GM12892 (cell line): ENCODE results near the gene LAMA4. TPM values are rescaled to one million over a fixed set of nuclear protein-coding genes. Genes with fewer than 3 reads are reported as not detected.

Experiments used
- DNase-seq: peaks from one replicate; pipeline ENCODE4 v3.0.0; 2011; ENCODE audit not compliant: insufficient read length
- FAIRE-seq: peaks from 2 replicates; lab custom pipeline; 2011; peaks lifted over from hg19 to GRCh38; lab: Jason Lieb, UNC
- POLR2A ChIP-seq: IDR thresholded peaks from 2 replicates; pipeline ENCODE4 v1.6.1; 2011; ENCODE audit warnings: low read depth, low read length, control low read depth
- POLR2AphosphoS5 ChIP-seq: IDR thresholded peaks from 2 replicates; pipeline ENCODE4 v1.6.1; 2011; ENCODE audit warnings: low read depth, low read length, control low read depth
- TAF1 ChIP-seq: IDR thresholded peaks from 2 replicates; pipeline ENCODE4 v1.6.1; 2011; ENCODE audit warnings: low read depth, mild to moderate bottlenecking, control low read depth, low read length, borderline replicate concordance
- polyA plus RNA-seq: library from polyadenylated mRNA; unstranded; fragments of >200 nt; gene quantifications from one replicate; pipeline ENCODE4 v1.2.1, GENCODE V29; 2012; ENCODE audit warnings: missing spikeins, inconsistent platforms; ENCODE audit not compliant: missing spikeins

The LAMA4 gene
- not detected for polyA plus RNA-seq

- no peak for DNase-seq
Observed at GRCh38 chr6:112253841-112254816, at the start of gene LAMA4. Gene LAMA4 (minus strand): TSS chr6:112254567. CDS start chr6:112254150, 417 bp downstream.

GRCh38 chr6:112302142-112302705 lies 47.9 kb upstream of the LAMA4 start:
- TF ChIP-seq TAF1 (no peak), POLR2AphosphoS5 (no peak)
- no peak for FAIRE-seq
- DNase-seq, result no peak

More at GRCh38 chr6:112253841-112254816, at the start of gene LAMA4:
- no peak for FAIRE-seq
- TF ChIP-seq TAF1 (no peak), POLR2A (no peak), POLR2AphosphoS5 (no peak)

- FAIRE-seq (no peak), DNase-seq (no peak)
- TF ChIP-seq TAF1 (no peak), POLR2A (no peak), POLR2AphosphoS5 (no peak)
Observed at GRCh38 chr6:112300896-112301295, 46.5 kb upstream of the LAMA4 start.

GRCh38 chr6:112298816-112299281 lies 44.5 kb upstream of the LAMA4 start:
- DNase-seq (no peak), FAIRE-seq (no peak)
- TF ChIP-seq POLR2A (no peak), TAF1 (no peak), POLR2AphosphoS5 (no peak)

- FAIRE-seq (no peak), DNase-seq (no peak)
- TF ChIP-seq TAF1, result no peak
- no peak for TF ChIP-seq POLR2A
- no peak for TF ChIP-seq POLR2AphosphoS5
Observed at GRCh38 chr6:112298021-112298745, 43.8 kb upstream of the LAMA4 start.

GRCh38 chr6:112296694-112297093 lies 42.3 kb upstream of the LAMA4 start:
- no peak for TF ChIP-seq TAF1
- no peak for TF ChIP-seq POLR2A
- TF ChIP-seq POLR2AphosphoS5, result no peak
- DNase-seq (no peak), FAIRE-seq (no peak)

GRCh38 chr6:112296122-112296521 lies 41.8 kb upstream of the LAMA4 start:
- no peak for DNase-seq
- TF ChIP-seq POLR2AphosphoS5 (no peak), POLR2A (no peak), TAF1 (no peak)
- FAIRE-seq, result no peak

- DNase-seq, result no peak
- FAIRE-seq, result no peak
- TF ChIP-seq TAF1 (no peak), POLR2A (no peak), POLR2AphosphoS5 (no peak)
Observed at GRCh38 chr6:112291161-112291762, 36.9 kb upstream of the LAMA4 start.

GRCh38 chr6:112289038-112289566 lies 34.7 kb upstream of the LAMA4 start:
- FAIRE-seq, result no peak
- TF ChIP-seq TAF1, result no peak
- TF ChIP-seq POLR2AphosphoS5, result no peak
- TF ChIP-seq POLR2A, result no peak
- DNase-seq, result no peak

GRCh38 chr6:112288475-112288874 lies 34.1 kb upstream of the LAMA4 start:
- DNase-seq, result no peak
- no peak for FAIRE-seq
- TF ChIP-seq POLR2A (no peak), TAF1 (no peak), POLR2AphosphoS5 (no peak)

GRCh38 chr6:112287577-112288225 lies 33.3 kb upstream of the LAMA4 start:
- no peak for FAIRE-seq
- DNase-seq, result no peak
- no peak for TF ChIP-seq TAF1
- TF ChIP-seq POLR2AphosphoS5, result no peak
- TF ChIP-seq POLR2A, result no peak
